Epithelial cell of esophagus (primary cell): ENCODE data around the gene KIF26B.

Experiments
- DNase-seq: peaks from one replicate; pipeline ENCODE4 v3.0.0; 2010; ENCODE audit warnings: low read depth
- H3K4me3 ChIP-seq: 2 replicates; pipeline ENCODE4 v1.5.1; 2011; ENCODE audit warnings: mild to moderate bottlenecking, low read length, control low read depth
- TF ChIP-seq, protein P1 (sequence below): IDR thresholded peaks from 2 replicates; pipeline ENCODE4 v1.5.1; 2011; ENCODE audit warnings: low read depth, mild to moderate bottlenecking, low read length, control low read depth, inconsistent platforms; ENCODE audit not compliant: insufficient read depth; ENCODE audit errors: missing control alignments

The KIF26B gene

DNA sequence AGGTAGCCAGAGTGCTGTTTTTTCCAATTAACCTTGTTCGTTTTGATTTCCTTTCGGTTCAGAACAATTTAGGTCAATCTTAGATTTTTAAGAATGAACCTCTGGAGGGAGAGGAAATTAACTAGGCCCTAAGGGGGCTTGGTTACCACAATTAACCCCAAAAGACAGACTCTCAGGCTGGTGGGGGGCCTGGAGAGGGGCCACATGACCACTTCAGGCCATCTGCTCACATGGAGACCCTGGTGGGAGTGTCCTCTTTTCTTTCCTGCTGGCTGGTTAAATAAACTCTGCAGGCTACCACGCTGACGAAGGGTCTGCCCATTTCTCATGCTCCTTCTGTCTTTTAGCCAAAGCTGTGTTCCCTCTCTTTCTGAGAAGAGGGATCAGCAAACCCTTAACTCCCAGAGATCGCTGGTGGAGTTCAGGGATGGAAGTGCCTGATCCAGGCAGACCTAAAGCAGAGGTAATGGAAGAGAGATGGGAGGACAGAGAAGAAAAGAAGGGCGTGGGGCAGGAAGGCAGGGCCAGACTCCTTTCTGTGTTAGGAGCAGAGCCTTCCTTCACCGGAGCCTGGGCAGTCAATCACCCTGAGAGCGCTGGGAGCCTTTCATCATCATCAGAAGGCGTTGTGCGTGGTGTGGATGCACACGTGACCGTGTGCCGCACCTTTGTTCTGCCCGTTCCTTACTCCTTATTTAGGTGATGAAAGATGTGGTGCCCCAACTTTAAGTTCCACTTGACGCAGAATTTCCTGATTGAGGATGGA is 58.5 kb downstream of the KIF26B start:
- H3K4me3 ChIP-seq = no peak overlapping the region
- no peak for DNase-seq
- TF ChIP-seq, protein P1, sequence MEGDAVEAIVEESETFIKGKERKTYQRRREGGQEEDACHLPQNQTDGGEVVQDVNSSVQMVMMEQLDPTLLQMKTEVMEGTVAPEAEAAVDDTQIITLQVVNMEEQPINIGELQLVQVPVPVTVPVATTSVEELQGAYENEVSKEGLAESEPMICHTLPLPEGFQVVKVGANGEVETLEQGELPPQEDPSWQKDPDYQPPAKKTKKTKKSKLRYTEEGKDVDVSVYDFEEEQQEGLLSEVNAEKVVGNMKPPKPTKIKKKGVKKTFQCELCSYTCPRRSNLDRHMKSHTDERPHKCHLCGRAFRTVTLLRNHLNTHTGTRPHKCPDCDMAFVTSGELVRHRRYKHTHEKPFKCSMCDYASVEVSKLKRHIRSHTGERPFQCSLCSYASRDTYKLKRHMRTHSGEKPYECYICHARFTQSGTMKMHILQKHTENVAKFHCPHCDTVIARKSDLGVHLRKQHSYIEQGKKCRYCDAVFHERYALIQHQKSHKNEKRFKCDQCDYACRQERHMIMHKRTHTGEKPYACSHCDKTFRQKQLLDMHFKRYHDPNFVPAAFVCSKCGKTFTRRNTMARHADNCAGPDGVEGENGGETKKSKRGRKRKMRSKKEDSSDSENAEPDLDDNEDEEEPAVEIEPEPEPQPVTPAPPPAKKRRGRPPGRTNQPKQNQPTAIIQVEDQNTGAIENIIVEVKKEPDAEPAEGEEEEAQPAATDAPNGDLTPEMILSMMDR = no peak

DNA sequence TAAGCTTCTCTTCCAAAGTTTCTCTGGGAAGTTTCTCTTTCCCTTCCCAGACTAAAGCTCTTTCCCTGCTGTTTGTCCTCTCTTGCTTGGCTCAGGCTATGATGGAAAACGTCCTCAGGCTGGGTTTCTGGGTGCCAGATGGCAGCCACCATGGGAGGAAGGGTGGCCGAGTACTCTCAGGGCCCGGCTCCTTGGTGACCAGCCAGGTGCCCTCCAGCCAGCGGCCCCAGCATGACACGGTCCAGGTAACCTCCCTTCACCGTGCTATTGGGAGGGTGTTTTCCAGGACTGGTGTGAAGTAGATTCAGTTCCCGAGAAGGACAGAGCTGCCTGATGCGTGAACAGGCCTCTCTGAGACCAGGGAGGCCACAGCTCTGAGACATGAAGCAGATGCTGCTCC is 60.3 kb downstream of the KIF26B start:
- no peak for DNase-seq
- no peak overlapping the region for H3K4me3 ChIP-seq
- TF ChIP-seq, protein P1 = no peak

DNA sequence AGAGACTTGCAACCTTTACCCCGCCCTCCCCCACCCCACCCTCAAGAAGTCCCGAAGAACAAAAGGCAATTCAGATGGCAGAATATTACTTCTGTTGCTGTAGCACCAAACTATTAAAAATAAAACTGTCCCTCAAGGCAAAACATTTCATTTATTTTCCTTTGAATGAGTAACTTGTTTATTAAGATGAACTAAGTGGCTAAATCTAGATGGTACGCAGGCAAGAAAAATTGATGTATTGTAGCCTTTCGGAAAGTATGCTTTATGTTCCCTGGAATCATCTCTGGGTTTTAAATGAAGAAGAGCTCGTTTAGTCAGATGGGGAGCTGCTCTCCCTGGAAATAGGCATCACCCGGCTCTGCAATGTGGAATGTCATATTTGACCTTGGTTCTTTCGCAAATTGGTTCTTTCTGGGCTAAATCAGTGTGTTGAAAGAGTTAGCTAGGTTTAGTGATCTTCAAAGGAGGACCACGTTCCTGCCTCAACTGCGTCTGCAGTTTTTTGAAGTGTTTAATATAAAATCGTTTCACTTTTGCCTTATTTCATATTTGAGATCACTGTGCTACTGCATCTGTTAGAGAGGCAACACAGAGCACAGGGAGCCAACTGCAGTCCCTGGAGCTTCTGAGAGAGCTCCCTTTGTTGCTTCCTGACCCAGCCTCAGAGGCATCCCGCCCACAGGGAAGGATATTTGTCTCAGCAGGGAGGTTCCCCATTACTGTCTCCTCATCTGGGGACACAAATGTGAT is 61.8 kb downstream of the KIF26B start:
- DNase-seq = no peak
- TF ChIP-seq, protein P1 = no peak
- no peak overlapping the region for H3K4me3 ChIP-seq

DNA sequence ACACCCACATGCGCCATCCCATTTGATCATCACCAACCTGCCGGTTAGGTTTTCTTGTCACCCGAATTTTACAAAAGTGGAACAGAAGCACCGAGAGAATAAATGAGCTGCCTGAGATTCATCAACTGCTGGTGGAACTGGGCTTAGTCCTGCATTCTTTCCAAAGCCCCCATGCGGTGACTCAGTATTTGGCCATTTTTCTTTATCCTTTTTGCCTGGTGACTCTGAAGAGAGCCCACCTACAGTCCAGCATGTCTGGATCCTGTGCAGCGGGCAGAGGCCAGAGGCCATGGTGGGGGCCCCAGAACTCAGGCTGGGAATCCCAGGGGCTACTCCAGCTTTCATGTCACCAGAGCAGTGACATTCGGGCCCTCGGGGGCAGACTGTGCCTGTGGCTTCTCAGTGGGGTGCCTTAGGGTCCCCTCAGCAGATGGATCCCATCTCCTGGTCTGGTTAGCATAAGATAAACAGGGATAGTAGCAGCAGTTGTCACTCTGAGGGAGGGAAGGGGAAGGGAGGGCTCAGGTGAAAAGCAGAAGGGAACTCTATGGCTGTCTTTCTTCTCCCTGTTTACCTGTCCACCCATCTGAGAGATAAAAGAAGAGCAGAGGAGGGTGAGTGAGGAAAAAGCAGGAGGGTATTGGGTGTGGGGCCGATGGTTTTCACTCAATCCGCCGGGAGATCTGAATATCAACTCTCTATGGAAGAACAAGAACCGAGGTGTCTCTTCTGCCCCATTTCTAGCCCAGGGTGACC is 63.2 kb downstream of the KIF26B start:
- DNase-seq = no peak
- TF ChIP-seq, protein P1 = no peak
- H3K4me3 ChIP-seq = no peak overlapping the region

DNA sequence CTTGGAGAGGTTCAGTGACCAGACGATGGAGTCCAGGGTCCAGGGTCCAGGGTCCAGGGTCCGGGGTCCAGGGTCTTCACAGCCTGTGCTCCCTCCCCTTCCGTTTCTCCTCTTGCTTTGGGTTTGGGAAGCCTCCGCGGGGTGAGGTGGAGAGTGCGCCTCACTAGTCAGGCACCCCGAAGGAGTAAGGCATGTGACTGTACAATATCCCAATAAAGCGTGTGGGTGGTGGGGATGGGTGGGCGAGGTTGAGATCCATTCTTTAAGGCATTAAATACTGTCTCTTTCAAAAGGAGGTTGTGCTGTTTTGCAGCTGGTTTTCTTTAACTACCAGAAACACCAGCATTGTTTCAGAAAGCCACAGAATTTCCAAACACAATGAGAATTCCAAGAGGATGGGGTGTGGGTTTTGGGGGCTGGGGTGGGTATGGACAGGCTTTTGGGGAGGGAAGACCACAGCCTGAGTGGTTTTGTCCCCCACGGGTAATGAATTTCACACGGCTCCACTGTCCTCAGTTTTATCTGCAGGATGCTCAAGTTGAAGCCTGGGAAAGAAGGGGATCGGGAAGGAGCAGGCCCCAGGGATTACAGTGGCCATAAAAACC is 65.7 kb downstream of the KIF26B start:
- no peak overlapping the region for H3K4me3 ChIP-seq
- DNase-seq = no peak
- TF ChIP-seq, protein P1 = no peak

DNA sequence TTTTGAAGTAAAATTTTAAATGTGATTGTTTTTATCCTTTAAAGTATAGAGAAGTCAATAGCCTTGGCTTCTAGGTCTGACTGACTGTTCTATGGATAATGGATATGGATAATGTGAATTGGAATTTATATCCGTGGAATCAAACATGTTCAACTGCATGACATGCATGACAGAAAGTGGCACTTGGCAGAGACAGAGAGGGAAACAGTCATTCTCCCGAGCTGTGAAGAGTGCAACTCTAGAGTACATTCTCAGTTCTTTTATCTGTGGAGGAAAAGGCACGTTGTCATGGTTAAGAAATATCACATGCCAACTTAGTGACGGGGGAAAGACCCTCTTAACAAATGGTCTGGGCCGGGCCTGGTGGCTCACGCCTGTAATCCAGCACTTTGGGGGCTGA is 67.0 kb downstream of the KIF26B start:
- no peak for DNase-seq
- TF ChIP-seq, protein P1 = no peak
- H3K4me3 ChIP-seq = no peak overlapping the region
